SK-N-SH (cell line): ENCODE measurements around the gene ATP8A1. TPM values are rescaled to one million over a fixed set of nuclear protein-coding genes. Genes with fewer than 3 reads are reported as not detected.

Experiments used
- CTCF ChIA-PET: fragments of 300-600, 350-600 bp; formaldehyde crosslinking; extraction: SDS; loops from one replicate; lab custom pipeline; 2021; lab: Yijun Ruan, JAX
- POLR2A ChIA-PET: fragments of 350-600 bp; sonication (Branson Sonifier 250); formaldehyde crosslinking; extraction: SDS; loops from one replicate; lab custom pipeline; 2020; ENCODE audit warnings: antibody characterized with exemption, inconsistent platforms; lab: Yijun Ruan, JAX
- DNase-seq: peaks from one replicate; pipeline ENCODE4 v3.0.0; 2012
- H2AFZ ChIP-seq: fragments of 200-600 bp; sonication (generic); 2 replicates; pipeline ENCODE4 v1.8.1; 2016; ENCODE audit warnings: antibody characterized with exemption, mild to moderate bottlenecking, low read depth
- H3F3A ChIP-seq: fragments of 200-600 bp; sonication (generic); replicated peaks from 2 replicates; pipeline ENCODE3; 2016; ENCODE audit warnings: antibody characterized with exemption, mild to moderate bottlenecking; ENCODE audit not compliant: insufficient read depth
- H3K27ac ChIP-seq, 2 experiments: fragments of 200-500 bp in 1 of 2; fragments of 200-600 bp in 1 of 2; sonication (Bioruptor generic) in 1 of 2; sonication (generic), shearing (Covaris generic) in 1 of 2; 2 replicates each; pipeline versions ENCODE4 v1.5.1 to v1.6.1; 2014 to 2016; ENCODE audit warnings: low read depth in 2 of 2, inconsistent platforms in 1 of 2, low read length in 1 of 2, mild to moderate bottlenecking in 1 of 2, mixed read lengths in 1 of 2
- H3K27me3 ChIP-seq: fragments of 200-600 bp; sonication (generic), shearing (Covaris generic); 2 replicates; pipeline ENCODE4 v1.6.1; 2016; ENCODE audit warnings: mixed run types; ENCODE audit not compliant: insufficient read depth
- H3K36me3 ChIP-seq, 2 experiments: fragments of 200-500 bp in 1 of 2; fragments of 200-600 bp in 1 of 2; sonication (Bioruptor generic) in 1 of 2; sonication (generic) in 1 of 2; replicated peaks in 1 of 2; 2 replicates each; pipeline versions ENCODE3 to v1.5.1; 2014 to 2016; ENCODE audit warnings: low read length in 1 of 2, mild to moderate bottlenecking in 1 of 2; ENCODE audit not compliant: insufficient read depth in 2 of 2, control insufficient read depth in 1 of 2
- H3K4me1 ChIP-seq, 2 experiments: fragments of 200-500 bp in 1 of 2; fragments of 200-600 bp in 1 of 2; sonication (Bioruptor generic) in 1 of 2; sonication (generic), shearing (Covaris generic) in 1 of 2; 2 replicates each; pipeline versions ENCODE4 v1.5.1 to v1.6.1; 2014 to 2016; ENCODE audit warnings: low read depth in 1 of 2, low read length in 1 of 2, mixed run types in 1 of 2; ENCODE audit not compliant: insufficient read depth in 2 of 2, control insufficient read depth in 1 of 2
- H3K4me2 ChIP-seq: fragments of 200-600 bp; sonication (generic), shearing (Covaris generic); 2 replicates; pipeline ENCODE4 v1.6.1; 2017; ENCODE audit warnings: mixed run types
- H3K4me3 ChIP-seq, 2 experiments: fragments of 200-500 bp in 1 of 2; fragments of 200-600 bp in 1 of 2; sonication (Bioruptor generic) in 1 of 2; sonication (generic), shearing (Covaris generic) in 1 of 2; 2 replicates each; pipeline versions ENCODE4 v1.5.1 to v1.8.1; 2014 to 2016; ENCODE audit warnings: low read depth in 2 of 2, inconsistent platforms in 1 of 2, low read length in 1 of 2, mild to moderate bottlenecking in 1 of 2, mixed read lengths in 1 of 2, moderate library complexity in 1 of 2
- H3K79me2 ChIP-seq: fragments of 200-600 bp; sonication (generic); 2 replicates; pipeline ENCODE4 v1.8.1; 2017; ENCODE audit warnings: mild to moderate bottlenecking; ENCODE audit not compliant: insufficient read depth
- H3K9ac ChIP-seq: fragments of 200-600 bp; sonication (generic); 2 replicates; pipeline ENCODE4 v1.6.1; 2017; ENCODE audit warnings: mixed run types
- H3K9me2 ChIP-seq: fragments of 200-600 bp; sonication (generic); 2 replicates; pipeline ENCODE4 v1.6.1; 2017; ENCODE audit warnings: mixed run types
- H3K9me3 ChIP-seq: fragments of 200-600 bp; sonication (generic); 2 replicates; pipeline ENCODE4 v1.6.1; 2017; ENCODE audit warnings: mixed run types, mild to moderate bottlenecking, moderate library complexity
- H4K20me1 ChIP-seq: fragments of 200-600 bp; sonication (generic); 2 replicates; pipeline ENCODE4 v1.6.1; 2017; ENCODE audit warnings: mild to moderate bottlenecking, mixed run types; ENCODE audit not compliant: insufficient read depth
- CHD2 ChIP-seq: fragments of 150-350 bp; IDR thresholded peaks from 2 replicates; pipeline ENCODE4 v1.6.1; 2018; ENCODE audit warnings: low read length; ENCODE audit not compliant: partially characterized antibody
- EZH2phosphoT487 ChIP-seq: fragments of 200-600 bp; sonication (generic); IDR thresholded peaks from 2 replicates; pipeline ENCODE4 v1.6.1; 2017; ENCODE audit warnings: low read depth, mixed run types, mild to moderate bottlenecking, antibody characterized with exemption, moderate library complexity, borderline replicate concordance
- FOSL2 ChIP-seq: IDR thresholded peaks from 2 replicates; pipeline ENCODE4 v1.4.0; 2012; ENCODE audit warnings: low read depth, mild to moderate bottlenecking, moderate library complexity, borderline replicate concordance
- GATA2 ChIP-seq: sonication (generic); formaldehyde crosslinking; IDR thresholded peaks from 2 replicates; pipeline ENCODE4 v1.5.0; 2020; ENCODE audit warnings: mild to moderate bottlenecking, missing genetic modification reagents
- MXI1 ChIP-seq: IDR thresholded peaks from 2 replicates; pipeline ENCODE4 v1.6.1; 2012; ENCODE audit warnings: mild to moderate bottlenecking, low read depth, low read length, improper control_type of control experiment
- NFIC ChIP-seq: IDR thresholded peaks from 2 replicates; pipeline ENCODE4 v1.4.0; 2012; ENCODE audit warnings: borderline replicate concordance
- RCOR1 ChIP-seq: fragments of 150-350 bp; IDR thresholded peaks from 2 replicates; pipeline ENCODE4 v1.6.1; 2017; ENCODE audit warnings: antibody characterized with exemption, low read length
- TCF12 ChIP-seq: IDR thresholded peaks from 2 replicates; pipeline ENCODE4 v1.4.0; 2012
- WGBS: methylation state at CpG from one replicate; pipeline ENCODE4 v1.1.6; 2017; ENCODE audit warnings: low lambda C conversion rate; 5-methylcytosine and 5-hydroxymethylcytosine counted together
- polyA plus RNA-seq, 3 experiments: library from polyadenylated mRNA; depleted of rRNA; stranded (reverse); fragments of >200 nt; gene quantifications; 2 replicates each; pipeline ENCODE4 v1.2.3, GENCODE V29; 2012
- TF ChIP-seq, protein P1 (sequence below): IDR thresholded peaks from 2 replicates; pipeline ENCODE4 v1.6.1; 2012; ENCODE audit warnings: mild to moderate bottlenecking, low read depth, low read length, moderate library complexity
- TF ChIP-seq, protein P2 (sequence below): fragments of 150-350 bp; IDR thresholded peaks from 2 replicates; pipeline ENCODE4 v1.6.1; 2017; ENCODE audit warnings: antibody characterized with exemption, low read length, low read depth, borderline replicate concordance

ATP8A1 gene
- polyA plus RNA-seq, 1 of the 3 experiments (the other 2 are of a cell fraction), result 0.38 TPM

DNA sequence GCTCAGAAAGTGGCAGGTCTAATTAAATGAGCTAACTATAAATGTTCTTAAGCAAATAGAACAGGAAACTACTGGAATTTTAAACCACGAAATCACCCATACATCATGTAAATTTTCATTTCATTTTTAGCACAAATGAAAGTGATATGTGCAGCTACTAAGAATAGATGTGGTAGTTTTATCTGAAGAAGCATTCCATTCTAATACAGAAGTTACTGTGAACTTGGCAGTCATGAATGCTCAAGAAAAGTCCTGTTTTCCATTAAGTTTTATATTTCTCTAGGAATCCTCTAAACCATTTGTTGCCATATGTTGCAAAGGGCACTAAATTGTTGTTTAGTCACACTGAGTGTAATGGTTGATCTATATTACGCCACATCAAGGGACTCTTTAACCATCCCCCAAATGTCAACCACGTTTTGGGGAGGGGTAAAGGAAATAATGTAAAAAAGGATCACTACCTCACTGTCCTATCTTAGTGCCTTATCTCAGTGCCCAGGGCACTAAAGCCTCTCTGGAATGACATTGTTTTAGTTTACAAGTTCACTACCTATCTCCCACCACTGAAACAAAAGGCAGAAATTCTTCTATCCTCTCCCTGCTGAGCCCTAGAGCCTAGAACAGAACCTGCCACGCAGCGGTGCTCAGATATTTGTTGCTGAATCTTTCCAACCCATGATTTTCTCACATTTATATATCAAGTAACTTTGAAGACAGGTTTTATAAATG, 141.6 kb downstream of the ATP8A1 start:
- POLR2A ChIA-PET, result no interaction called here
- H3K4me2 ChIP-seq, result no peak overlapping the region

DNA sequence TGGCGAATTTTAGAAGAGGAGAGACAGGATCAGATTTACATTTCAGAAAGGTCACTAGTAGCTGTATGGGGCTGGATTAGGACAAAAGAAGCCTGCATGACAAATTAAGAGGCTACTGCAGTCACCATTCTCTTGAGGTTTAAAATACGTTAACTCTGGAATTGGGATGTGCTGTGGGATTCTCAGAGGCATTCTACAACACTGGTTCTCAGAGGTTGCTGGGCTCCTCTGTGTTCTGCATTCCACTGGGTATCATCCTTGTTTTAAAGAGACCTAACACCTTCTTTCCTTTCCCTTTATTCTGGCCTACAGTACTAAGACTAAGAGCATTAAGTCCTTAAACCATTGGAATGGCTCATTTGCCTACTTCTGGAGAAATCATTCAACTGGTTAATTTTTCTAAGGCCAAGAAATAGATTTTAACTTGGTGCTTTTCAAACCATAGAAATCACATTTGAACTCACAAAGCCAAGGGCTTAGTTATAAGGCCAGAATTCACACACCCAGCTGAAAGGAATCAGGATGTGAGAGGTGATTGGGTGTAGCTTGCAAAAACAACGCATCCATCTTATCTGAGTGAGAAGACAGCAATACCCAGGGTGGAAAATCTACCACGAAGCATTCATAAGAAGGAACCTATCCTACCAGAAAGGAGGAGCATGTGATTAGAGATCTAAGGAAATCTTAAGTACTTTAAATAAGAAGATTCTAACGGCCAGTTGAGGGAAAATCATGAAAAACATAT, 143.0 kb downstream of the ATP8A1 start:
- no peaks in the 10 kb centered on the region for H3K36me3 ChIP-seq
- H3K9ac ChIP-seq, result no peak overlapping the region
- no peaks in the 10 kb centered on the region for H3K79me2 ChIP-seq
- no peak overlapping the region for H3K4me3 ChIP-seq
- H3K9me3 ChIP-seq, result no peaks in the 10 kb centered on the region
- CTCF ChIA-PET, result interaction anchor here (1.0 to 5.0 kb wide), 4 partner anchors 142 to 233 kb away, joined by 3 to 31 read pairs (median 16); no protein-coding TSS in a partner anchor
- H2AFZ ChIP-seq, result no peak overlapping the region
- no peaks in the 10 kb centered on the region for H3K27me3 ChIP-seq
- DNase-seq, result no peak
- no peaks in the 10 kb centered on the region for H3K9me2 ChIP-seq
- no peaks in the 10 kb centered on the region for H4K20me1 ChIP-seq
- H3K4me1 ChIP-seq, result no peaks in the 10 kb centered on the region; a peak in 1 of 4 replicates
- no peak overlapping the region for H3K4me2 ChIP-seq
- H3K27ac ChIP-seq, result no peak overlapping the region; a peak in 1 of 4 replicates
- POLR2A ChIA-PET, result no interaction called here
- TF ChIP-seq, protein P1, sequence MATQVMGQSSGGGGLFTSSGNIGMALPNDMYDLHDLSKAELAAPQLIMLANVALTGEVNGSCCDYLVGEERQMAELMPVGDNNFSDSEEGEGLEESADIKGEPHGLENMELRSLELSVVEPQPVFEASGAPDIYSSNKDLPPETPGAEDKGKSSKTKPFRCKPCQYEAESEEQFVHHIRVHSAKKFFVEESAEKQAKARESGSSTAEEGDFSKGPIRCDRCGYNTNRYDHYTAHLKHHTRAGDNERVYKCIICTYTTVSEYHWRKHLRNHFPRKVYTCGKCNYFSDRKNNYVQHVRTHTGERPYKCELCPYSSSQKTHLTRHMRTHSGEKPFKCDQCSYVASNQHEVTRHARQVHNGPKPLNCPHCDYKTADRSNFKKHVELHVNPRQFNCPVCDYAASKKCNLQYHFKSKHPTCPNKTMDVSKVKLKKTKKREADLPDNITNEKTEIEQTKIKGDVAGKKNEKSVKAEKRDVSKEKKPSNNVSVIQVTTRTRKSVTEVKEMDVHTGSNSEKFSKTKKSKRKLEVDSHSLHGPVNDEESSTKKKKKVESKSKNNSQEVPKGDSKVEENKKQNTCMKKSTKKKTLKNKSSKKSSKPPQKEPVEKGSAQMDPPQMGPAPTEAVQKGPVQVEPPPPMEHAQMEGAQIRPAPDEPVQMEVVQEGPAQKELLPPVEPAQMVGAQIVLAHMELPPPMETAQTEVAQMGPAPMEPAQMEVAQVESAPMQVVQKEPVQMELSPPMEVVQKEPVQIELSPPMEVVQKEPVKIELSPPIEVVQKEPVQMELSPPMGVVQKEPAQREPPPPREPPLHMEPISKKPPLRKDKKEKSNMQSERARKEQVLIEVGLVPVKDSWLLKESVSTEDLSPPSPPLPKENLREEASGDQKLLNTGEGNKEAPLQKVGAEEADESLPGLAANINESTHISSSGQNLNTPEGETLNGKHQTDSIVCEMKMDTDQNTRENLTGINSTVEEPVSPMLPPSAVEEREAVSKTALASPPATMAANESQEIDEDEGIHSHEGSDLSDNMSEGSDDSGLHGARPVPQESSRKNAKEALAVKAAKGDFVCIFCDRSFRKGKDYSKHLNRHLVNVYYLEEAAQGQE, result no peak
- TF ChIP-seq MXI1 (no peak), EZH2phosphoT487 (no peak), NFIC (no peak)
- WGBS, result 60% methylated on average over 5 of the region's 5 CpGs
- no peaks in the 10 kb centered on the region for H3F3A ChIP-seq

More for the DNA sequence above, 141.6 kb downstream of the ATP8A1 start:
- H4K20me1 ChIP-seq, result no peaks in the 10 kb centered on the region
- H3K27me3 ChIP-seq, result no peaks in the 10 kb centered on the region
- H3K9me2 ChIP-seq, result no peaks in the 10 kb centered on the region
- WGBS, result 57% methylated on average over 5 of the region's 5 CpGs
- H3K4me3 ChIP-seq, result no peak overlapping the region
- no peaks in the 10 kb centered on the region for H3K36me3 ChIP-seq
- H3K9me3 ChIP-seq, result no peaks in the 10 kb centered on the region
- H3K9ac ChIP-seq, result no peak overlapping the region
- H3K27ac ChIP-seq, result peak overlapping the region in 1 of 2 experiments; percentile 39; a peak in 1 of 4 replicates
- CTCF ChIA-PET, result interaction anchor here (0.9 to 6.4 kb wide), 4 partner anchors 144 to 233 kb away, joined by 3 to 129 read pairs (median 20); no protein-coding TSS in a partner anchor
- TF ChIP-seq, protein P2, sequence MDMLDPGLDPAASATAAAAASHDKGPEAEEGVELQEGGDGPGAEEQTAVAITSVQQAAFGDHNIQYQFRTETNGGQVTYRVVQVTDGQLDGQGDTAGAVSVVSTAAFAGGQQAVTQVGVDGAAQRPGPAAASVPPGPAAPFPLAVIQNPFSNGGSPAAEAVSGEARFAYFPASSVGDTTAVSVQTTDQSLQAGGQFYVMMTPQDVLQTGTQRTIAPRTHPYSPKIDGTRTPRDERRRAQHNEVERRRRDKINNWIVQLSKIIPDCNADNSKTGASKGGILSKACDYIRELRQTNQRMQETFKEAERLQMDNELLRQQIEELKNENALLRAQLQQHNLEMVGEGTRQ, result no peak
- TF ChIP-seq TCF12 (peak; percentile 34; the same call in 1 of the 2 replicates), GATA2 (CRISPR knock-in tag) (no peak), FOSL2 (no peak), CHD2 (no peak), RCOR1 (no peak)
- TF ChIP-seq, protein P1, result no peak
- TF ChIP-seq, all 33 proteins: peak for 1
- DNase-seq, result no peak
- Histone ChIP-seq H3K79me2 (no peaks in the 10 kb centered on the region), H3F3A (no peaks in the 10 kb centered on the region), H2AFZ (no peak overlapping the region), H3K4me1 (no peaks in the 10 kb centered on the region; a peak in 1 of 4 replicates)
